HCT116 (cell line): ENCODE data around the gene ABHD12. TPM values are rescaled to one million over a fixed set of nuclear protein-coding genes. Genes with fewer than 3 reads are reported as not detected.

Source experiments
- ATAC-seq: fragments of 200-7000 bp; cut with Tn5 transposase; 2 replicates; pipeline ENCODE4 v1.9.1; 2020; ENCODE audit warnings: mild to moderate bottlenecking, moderate library complexity
- BruUV-seq: library from RNA; stranded (reverse); fragments of 400-500 nt; replicated peaks from 2 replicates; lab custom pipeline; 2021; lab: Mats Ljungman, UMichigan
- CTCF ChIA-PET: fragments of 300-600 bp; sonication (Branson Sonifier 250); formaldehyde crosslinking; loops from one replicate; lab custom pipeline; 2021; ENCODE audit warnings: antibody characterized with exemption; lab: Charles Lee
- POLR2A ChIA-PET: fragments of 300-600, 350-600 bp; sonication (Branson Sonifier 250); formaldehyde crosslinking; loops from one replicate; lab custom pipeline; 2021; ENCODE audit warnings: antibody characterized with exemption; lab: Charles Lee
- RAD21 ChIA-PET, 2 experiments: fragments of 300-600 bp; sonication (Branson Sonifier 250); formaldehyde crosslinking; loops; one replicate each; lab custom pipeline; 2023; ENCODE audit warnings: low total read pairs in 2 of 2; ENCODE audit not compliant: uncharacterized antibody in 2 of 2, unreplicated experiment in 2 of 2, low non-redundant PET in 1 of 2; lab: Charles Lee
- DNase-seq: peaks from one replicate; pipeline ENCODE4 v3.0.0-alpha.2; 2010; ENCODE audit warnings: low read depth, low spot score
- H2AFZ ChIP-seq: fragments of 200-600 bp; shearing (Covaris generic), sonication (generic); 2 replicates; pipeline ENCODE4 v1.6.1; 2017; ENCODE audit warnings: low read depth, mixed run types, mixed read lengths, antibody characterized with exemption, low read length; ENCODE audit not compliant: poor library complexity, severe bottlenecking
- H3K27ac ChIP-seq: 2 replicates; pipeline ENCODE4 v1.5.1; 2012; ENCODE audit warnings: low read depth, low read length
- H3K27me3 ChIP-seq: fragments of 200-600 bp; sonication (generic); 2 replicates; pipeline ENCODE4 v1.6.1; 2016; ENCODE audit warnings: mixed run types, low read length, mixed read lengths; ENCODE audit not compliant: insufficient read depth
- H3K36me3 ChIP-seq, 2 experiments: fragments of 200-500 bp in 1 of 2; fragments of 200-600 bp in 1 of 2; sonication (Bioruptor generic) in 1 of 2; sonication (generic) in 1 of 2; 2 replicates each; pipeline versions ENCODE4 v1.5.1 to v1.6.1; 2014 to 2016; ENCODE audit warnings: low read length in 2 of 2, inconsistent platforms in 1 of 2, mixed read lengths in 1 of 2, mixed run types in 1 of 2; ENCODE audit not compliant: insufficient read depth in 2 of 2, control insufficient read depth in 1 of 2
- H3K4me1 ChIP-seq, 2 experiments: fragments of 200-600 bp in 1 of 2; sonication (generic) in 1 of 2; 2 replicates each; pipeline versions ENCODE4 v1.5.1 to v1.6.1; 2012 to 2017; ENCODE audit warnings: low read length in 2 of 2, inconsistent platforms in 1 of 2, mild to moderate bottlenecking in 1 of 2, mixed read lengths in 1 of 2, mixed run types in 1 of 2, moderate library complexity in 1 of 2; ENCODE audit not compliant: insufficient read depth in 2 of 2, control insufficient read depth in 1 of 2
- H3K4me2 ChIP-seq: fragments of 200-600 bp; sonication (generic); 2 replicates; pipeline ENCODE4 v1.6.1; 2017; ENCODE audit warnings: mixed run types, low read length, mixed read lengths
- H3K4me3 ChIP-seq, 2 experiments: fragments of 200-600 bp in 1 of 2; sonication (generic) in 1 of 2; replicated peaks in 1 of 2; 2 replicates each; pipeline ENCODE4 v1.5.1; 2011 to 2016; ENCODE audit warnings: low read length in 2 of 2, control low read depth in 1 of 2, low read depth in 1 of 2, mild to moderate bottlenecking in 1 of 2, mixed read lengths in 1 of 2, mixed run types in 1 of 2
- H3K79me2 ChIP-seq: fragments of 200-600 bp; sonication (generic); 2 replicates; pipeline ENCODE4 v1.6.1; 2017; ENCODE audit warnings: mild to moderate bottlenecking, mixed run types, low read length, moderate library complexity, mixed read lengths; ENCODE audit not compliant: insufficient read depth
- H3K9ac ChIP-seq: fragments of 200-600 bp; sonication (generic); 2 replicates; pipeline ENCODE4 v1.6.1; 2016; ENCODE audit warnings: low read length, mixed read lengths
- H3K9me2 ChIP-seq: fragments of 200-600 bp; sonication (generic), shearing (Covaris generic); 2 replicates; pipeline ENCODE4 v1.6.1; 2017; ENCODE audit warnings: mixed run types, mild to moderate bottlenecking, moderate library complexity; ENCODE audit not compliant: insufficient read depth
- H3K9me3 ChIP-seq, 2 experiments: fragments of 200-500 bp in 1 of 2; fragments of 200-600 bp in 1 of 2; sonication (Bioruptor generic) in 1 of 2; sonication (generic) in 1 of 2; 2 replicates each; pipeline ENCODE4 v1.6.1; 2014 to 2017; ENCODE audit warnings: low read length in 2 of 2, mixed read lengths in 2 of 2, inconsistent platforms in 1 of 2, low read depth in 1 of 2, mild to moderate bottlenecking in 1 of 2, mixed run types in 1 of 2, moderate library complexity in 1 of 2; ENCODE audit not compliant: control insufficient read depth in 1 of 2, insufficient read depth in 1 of 2
- H4K20me1 ChIP-seq: fragments of 200-600 bp; sonication (generic), shearing (Covaris generic); 2 replicates; pipeline ENCODE4 v1.6.1; 2017; ENCODE audit warnings: mixed run types, mild to moderate bottlenecking, moderate library complexity; ENCODE audit not compliant: insufficient read depth
- CBX3 ChIP-seq: IDR thresholded peaks from 2 replicates; pipeline ENCODE4 v1.6.1; 2012; ENCODE audit warnings: low read depth
- CEBPB ChIP-seq: IDR thresholded peaks from 2 replicates; pipeline ENCODE4 v1.6.1; 2012; ENCODE audit warnings: low read depth
- ELF1 ChIP-seq: IDR thresholded peaks from 2 replicates; pipeline ENCODE4 v1.6.1; 2012; ENCODE audit warnings: low read depth, borderline replicate concordance
- EZH2 ChIP-seq: fragments of 200-600 bp; sonication (generic); IDR thresholded peaks from 2 replicates; pipeline ENCODE4 v1.6.1; 2017; ENCODE audit warnings: antibody characterized with exemption, mixed run types
- EZH2phosphoT487 ChIP-seq: fragments of 200-600 bp; IDR thresholded peaks from 2 replicates; pipeline ENCODE4 v1.6.1; 2018; ENCODE audit warnings: antibody characterized with exemption, borderline replicate concordance
- FOSL1 ChIP-seq: IDR thresholded peaks from 2 replicates; pipeline ENCODE4 v1.6.1; 2012; ENCODE audit warnings: low read depth
- JUND ChIP-seq: IDR thresholded peaks from 2 replicates; pipeline ENCODE4 v1.6.1; 2012
- RAD21 ChIP-seq: IDR thresholded peaks from 2 replicates; pipeline ENCODE4 v1.6.1; 2012; ENCODE audit warnings: low read depth, mild to moderate bottlenecking
- SP1 ChIP-seq: IDR thresholded peaks from 2 replicates; pipeline ENCODE4 v1.6.1; 2012; ENCODE audit warnings: low read depth
- SRF ChIP-seq: IDR thresholded peaks from 2 replicates; pipeline ENCODE4 v1.6.1; 2012; ENCODE audit warnings: low read depth
- YY1 ChIP-seq: IDR thresholded peaks from 2 replicates; pipeline ENCODE4 v1.6.1; 2011; ENCODE audit warnings: low read length, low read depth, moderate library complexity, mild to moderate bottlenecking; ENCODE audit not compliant: insufficient replicate concordance; ENCODE audit errors: extremely low read depth
- intact Hi-C: fragments of 100-400 bp; cut with micrococcal nuclease; formaldehyde crosslinking; loops from 2 replicates; pipeline ENCODE4 v1.10.0; 2022
- total RNA-seq: library from RNA; stranded (reverse); gene quantifications from one replicate; pipeline ENCODE4 v1.2.1, GENCODE V29; 2021; ENCODE audit not compliant: unreplicated experiment
- TF ChIP-seq, protein P1 (sequence below): IDR thresholded peaks from 2 replicates; pipeline ENCODE4 v1.6.1; 2011; ENCODE audit warnings: mild to moderate bottlenecking, low read length, moderate library complexity; ENCODE audit not compliant: insufficient replicate concordance; ENCODE audit errors: extremely low read depth

The ABHD12 gene
- total RNA-seq, 1 experiment from 2014 or later, result 31.7 TPM

DNA sequence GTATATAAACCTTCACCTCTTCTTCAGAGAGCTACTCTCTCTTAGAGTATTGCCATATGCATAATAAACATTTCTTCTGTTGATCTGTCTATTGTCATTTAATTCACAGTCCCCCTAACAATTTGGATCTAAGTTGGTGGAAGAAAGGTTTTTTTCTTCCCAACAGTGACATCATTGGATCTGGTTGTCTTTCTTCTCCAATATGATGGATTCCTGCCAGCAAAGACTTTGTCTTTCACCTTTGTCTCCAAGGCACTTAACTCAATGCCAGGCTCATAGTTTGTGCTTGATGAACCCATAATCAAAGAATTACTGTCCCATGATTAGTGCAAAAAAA lies 39.6 kb downstream of the ABHD12 start:
- peaks cover 8 to 11% of the 10 kb centered on the region in 2 experiments for H3K4me1 ChIP-seq
- no peak for DNase-seq
- H3K79me2 ChIP-seq, result peaks cover 20% of the 10 kb centered on the region
- no peaks in the 10 kb centered on the region for H3K36me3 ChIP-seq
- no peak for ATAC-seq
- intact Hi-C loops, result no loop called here
- no peaks in the 10 kb centered on the region for H3K9me3 ChIP-seq
- no peak for TF ChIP-seq SRF
- TF ChIP-seq CEBPB, result no peak
- no peak for TF ChIP-seq EZH2phosphoT487
- TF ChIP-seq, protein P1, sequence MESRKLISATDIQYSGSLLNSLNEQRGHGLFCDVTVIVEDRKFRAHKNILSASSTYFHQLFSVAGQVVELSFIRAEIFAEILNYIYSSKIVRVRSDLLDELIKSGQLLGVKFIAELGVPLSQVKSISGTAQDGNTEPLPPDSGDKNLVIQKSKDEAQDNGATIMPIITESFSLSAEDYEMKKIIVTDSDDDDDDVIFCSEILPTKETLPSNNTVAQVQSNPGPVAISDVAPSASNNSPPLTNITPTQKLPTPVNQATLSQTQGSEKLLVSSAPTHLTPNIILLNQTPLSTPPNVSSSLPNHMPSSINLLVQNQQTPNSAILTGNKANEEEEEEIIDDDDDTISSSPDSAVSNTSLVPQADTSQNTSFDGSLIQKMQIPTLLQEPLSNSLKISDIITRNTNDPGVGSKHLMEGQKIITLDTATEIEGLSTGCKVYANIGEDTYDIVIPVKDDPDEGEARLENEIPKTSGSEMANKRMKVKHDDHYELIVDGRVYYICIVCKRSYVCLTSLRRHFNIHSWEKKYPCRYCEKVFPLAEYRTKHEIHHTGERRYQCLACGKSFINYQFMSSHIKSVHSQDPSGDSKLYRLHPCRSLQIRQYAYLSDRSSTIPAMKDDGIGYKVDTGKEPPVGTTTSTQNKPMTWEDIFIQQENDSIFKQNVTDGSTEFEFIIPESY, result no peak
- no peak for TF ChIP-seq FOSL1
- TF ChIP-seq CBX3, result no peak
- no peak for TF ChIP-seq ELF1
- TF ChIP-seq RAD21, result no peak
- TF ChIP-seq YY1, result no peak
- TF ChIP-seq SP1, result no peak
- TF ChIP-seq JUND, result no peak
- TF ChIP-seq EZH2, result no peak
- no peak overlapping the region for H3K9ac ChIP-seq
- ChIA-PET POLR2A (no interaction called here), CTCF (no interaction called here), RAD21 (no interaction called here)
- no TSS peak for BruUV-seq
- H3K27ac ChIP-seq, result no peak overlapping the region
- no peaks in the 10 kb centered on the region for H3K27me3 ChIP-seq
- H3K9me2 ChIP-seq, result no peaks in the 10 kb centered on the region
- no peak overlapping the region for H3K4me2 ChIP-seq
- no peak overlapping the region for H3K4me3 ChIP-seq
- H2AFZ ChIP-seq, result no peak overlapping the region
- no peaks in the 10 kb centered on the region for H4K20me1 ChIP-seq
